Osteoblast (primary cell): ENCODE data around the gene RASSF7. TPM values are rescaled to one million over a fixed set of nuclear protein-coding genes. Genes with fewer than 3 reads are reported as not detected.

Experiments
- DNase-seq: peaks from one replicate; pipeline ENCODE4 v3.0.0; 2011; ENCODE audit warnings: low spot score, mixed read lengths; ENCODE audit not compliant: insufficient read length; ENCODE audit errors: missing footprints
- H2AFZ ChIP-seq: 2 replicates; pipeline ENCODE4 v1.6.0; 2011; ENCODE audit warnings: mild to moderate bottlenecking, low read length
- H3K27ac ChIP-seq: 2 replicates; pipeline ENCODE4 v1.5.1; 2011; ENCODE audit warnings: mild to moderate bottlenecking, low read depth, low read length, moderate library complexity
- H3K27me3 ChIP-seq: 2 replicates; pipeline ENCODE4 v1.6.0; 2012; ENCODE audit warnings: mild to moderate bottlenecking, control low read depth, inconsistent platforms, low read length, moderate library complexity; ENCODE audit not compliant: insufficient read depth
- H3K36me3 ChIP-seq: 2 replicates; pipeline ENCODE4 v1.5.1; 2011; ENCODE audit warnings: mild to moderate bottlenecking, low read length, control low read depth, moderate library complexity; ENCODE audit not compliant: insufficient read depth
- H3K4me1 ChIP-seq: 2 replicates; pipeline ENCODE4 v1.5.1; 2011; ENCODE audit warnings: mild to moderate bottlenecking, low read length, control low read depth, moderate library complexity; ENCODE audit not compliant: insufficient read depth
- H3K4me2 ChIP-seq: 2 replicates; pipeline ENCODE4 v1.6.0; 2011; ENCODE audit warnings: mild to moderate bottlenecking, low read length; ENCODE audit not compliant: insufficient read depth
- H3K4me3 ChIP-seq: fragments of 200-600 bp; sonication (generic); 3 replicates; pipeline ENCODE4 v1.5.1; 2012; ENCODE audit warnings: mild to moderate bottlenecking, low read length, inconsistent platforms; ENCODE audit not compliant: insufficient read depth
- H3K79me2 ChIP-seq: 2 replicates; pipeline ENCODE4 v1.6.0; 2012; ENCODE audit warnings: mild to moderate bottlenecking, low read length, control low read depth, inconsistent platforms; ENCODE audit not compliant: insufficient read depth
- H3K9me3 ChIP-seq: 2 replicates; pipeline ENCODE4 v1.5.1; 2011; ENCODE audit warnings: low read depth, low read length, control low read depth
- H4K20me1 ChIP-seq: 2 replicates; pipeline ENCODE4 v1.6.0; 2012; ENCODE audit warnings: mild to moderate bottlenecking, low read length, control low read depth; ENCODE audit not compliant: insufficient read depth
- CTCF ChIP-seq: IDR thresholded peaks from 2 replicates; pipeline ENCODE4 v1.5.1; 2011; ENCODE audit warnings: mild to moderate bottlenecking, low read depth, low read length, moderate library complexity; ENCODE audit errors: extremely low read depth
- total RNA-seq: library from RNA; depleted of rRNA; stranded (reverse); fragments of >200 nt; gene quantifications from 2 replicates; pipeline ENCODE4 v1.2.3, GENCODE V29; 2012

RASSF7 gene
- total RNA-seq, 1 donor, result 6.2 TPM

- no peaks in the 10 kb centered on the region for H3K9me3 ChIP-seq
- H3K4me3 ChIP-seq, result no peak overlapping the region
- peak overlapping the region; percentile 23 for H3K27ac ChIP-seq
- peaks cover 4% of the 10 kb centered on the region for H3K27me3 ChIP-seq
- peaks cover 12% of the 10 kb centered on the region for H3K4me1 ChIP-seq
- H3K4me2 ChIP-seq, result no peak overlapping the region
- H2AFZ ChIP-seq, result no peak overlapping the region
- H3K79me2 ChIP-seq, result peaks cover 79% of the 10 kb centered on the region
- H4K20me1 ChIP-seq, result peaks cover 66% of the 10 kb centered on the region
- H3K36me3 ChIP-seq, result peaks cover 11% of the 10 kb centered on the region
- peak; percentile 93 for DNase-seq
- no peak for TF ChIP-seq CTCF
Measured at GRCh38 chr11:579830-580601, 19.2 kb downstream of the RASSF7 start.

- Histone ChIP-seq H3K4me1 (peaks cover 12% of the 10 kb centered on the region), H3K9me3 (no peaks in the 10 kb centered on the region), H3K79me2 (peaks cover 84% of the 10 kb centered on the region), H2AFZ (no peak overlapping the region), H3K4me3 (no peak overlapping the region), H3K27ac (no peak overlapping the region), H3K27me3 (no peaks in the 10 kb centered on the region), H3K36me3 (peaks cover 13% of the 10 kb centered on the region), H3K4me2 (no peak overlapping the region), H4K20me1 (peaks cover 70% of the 10 kb centered on the region)
- DNase-seq, result peak; percentile 81
- TF ChIP-seq CTCF, result no peak
Measured at GRCh38 chr11:581342-581741, 20.6 kb downstream of the RASSF7 start.

- H3K27ac ChIP-seq, result no peak overlapping the region
- H3K36me3 ChIP-seq, result peaks cover 17% of the 10 kb centered on the region
- TF ChIP-seq CTCF, result no peak
- no peaks in the 10 kb centered on the region for H3K9me3 ChIP-seq
- no peak overlapping the region for H2AFZ ChIP-seq
- DNase-seq, result no peak
- peaks cover 75% of the 10 kb centered on the region for H4K20me1 ChIP-seq
- H3K4me3 ChIP-seq, result no peak overlapping the region
- peaks cover 87% of the 10 kb centered on the region for H3K79me2 ChIP-seq
- H3K4me1 ChIP-seq, result peaks cover 12% of the 10 kb centered on the region
- H3K27me3 ChIP-seq, result no peaks in the 10 kb centered on the region
- no peak overlapping the region for H3K4me2 ChIP-seq
Measured at GRCh38 chr11:581752-582151, 21.0 kb downstream of the RASSF7 start.

GRCh38 chr11:584287-584686 lies 23.5 kb downstream of the RASSF7 start:
- peaks cover 33% of the 10 kb centered on the region for H3K36me3 ChIP-seq
- no peak overlapping the region for H2AFZ ChIP-seq
- H3K79me2 ChIP-seq, result peaks cover 85% of the 10 kb centered on the region
- no peak for TF ChIP-seq CTCF
- H3K27ac ChIP-seq, result no peak overlapping the region
- no peaks in the 10 kb centered on the region for H3K27me3 ChIP-seq
- H3K4me2 ChIP-seq, result no peak overlapping the region
- H3K4me1 ChIP-seq, result peaks cover 9% of the 10 kb centered on the region
- no peaks in the 10 kb centered on the region for H3K9me3 ChIP-seq
- no peak overlapping the region for H3K4me3 ChIP-seq
- DNase-seq, result no peak
- H4K20me1 ChIP-seq, result peaks cover 66% of the 10 kb centered on the region
